ENCODE measurements around the gene ZAR1L.

GRCh38 chr13:32317716-32318465 lies 2.7 kb upstream of the ZAR1L start:
- TF ChIP-seq REST (IDR thresholded peaks at IDR 0.05; ENCODE audit: insufficient read depth in 1 of 2, low read depth in 2 of 2, low read length in 1 of 2) (no peak), CTCF (IDR thresholded peaks at IDR 0.05) (no peak)

All from Panc1 (cell line).